Left kidney (tissue), 2 donors: ENCODE results near the gene POLR2L. TPM values are rescaled to one million over a fixed set of nuclear protein-coding genes. Genes with fewer than 3 reads are reported as not detected.

Source experiments
- DNase-seq: peaks from one replicate; pipeline ENCODE4 v3.0.0-alpha.2; 2013
- polyA plus RNA-seq: library from polyadenylated mRNA; unstranded; fragments of 120-200 nt; gene quantifications from one replicate; pipeline ENCODE4 v1.2.1, GENCODE V29; 2013; ENCODE audit not compliant: insufficient read length

The POLR2L gene
- polyA plus RNA-seq, 1 donor: 71.9 TPM

DNA sequence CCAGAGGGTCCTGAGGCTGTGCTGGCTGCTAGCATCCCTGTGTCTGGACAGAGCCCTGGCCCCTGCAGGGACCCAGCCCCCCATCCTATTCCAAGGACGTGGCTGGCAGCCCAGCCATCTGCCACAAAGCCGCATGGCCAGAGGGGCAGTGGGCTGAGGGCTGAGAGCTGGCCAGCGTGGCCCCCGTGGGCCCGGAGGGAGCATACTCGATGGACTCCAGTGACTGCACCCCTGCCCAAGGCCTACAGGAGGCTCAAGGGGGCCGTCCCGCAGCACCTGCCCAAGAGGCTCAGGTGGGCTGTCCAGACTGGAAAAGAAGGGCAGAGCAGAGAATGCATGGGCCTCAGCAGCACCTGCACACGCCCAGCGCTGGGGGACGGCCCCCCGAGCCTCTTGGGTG is 13.5 kb upstream of the POLR2L start:
- no peak for DNase-seq

DNA sequence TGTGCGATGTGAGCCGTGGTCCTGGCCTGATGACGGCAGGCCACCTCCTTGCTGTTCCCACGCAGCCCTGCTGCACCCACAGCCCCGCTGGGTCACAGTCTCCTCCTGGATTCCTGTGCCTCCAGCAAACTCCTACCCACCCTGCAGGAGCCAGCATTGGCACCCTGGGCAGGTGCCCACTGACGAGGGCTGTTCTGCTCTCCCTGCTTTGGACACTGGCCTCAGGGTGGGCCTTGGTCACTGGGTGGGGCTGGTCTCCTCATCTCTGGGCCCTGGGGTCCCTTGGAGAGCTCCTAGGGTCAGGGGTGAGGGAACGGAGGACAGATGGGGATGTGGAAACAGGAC is 13.0 kb upstream of the POLR2L start:
- DNase-seq: no peak

DNA sequence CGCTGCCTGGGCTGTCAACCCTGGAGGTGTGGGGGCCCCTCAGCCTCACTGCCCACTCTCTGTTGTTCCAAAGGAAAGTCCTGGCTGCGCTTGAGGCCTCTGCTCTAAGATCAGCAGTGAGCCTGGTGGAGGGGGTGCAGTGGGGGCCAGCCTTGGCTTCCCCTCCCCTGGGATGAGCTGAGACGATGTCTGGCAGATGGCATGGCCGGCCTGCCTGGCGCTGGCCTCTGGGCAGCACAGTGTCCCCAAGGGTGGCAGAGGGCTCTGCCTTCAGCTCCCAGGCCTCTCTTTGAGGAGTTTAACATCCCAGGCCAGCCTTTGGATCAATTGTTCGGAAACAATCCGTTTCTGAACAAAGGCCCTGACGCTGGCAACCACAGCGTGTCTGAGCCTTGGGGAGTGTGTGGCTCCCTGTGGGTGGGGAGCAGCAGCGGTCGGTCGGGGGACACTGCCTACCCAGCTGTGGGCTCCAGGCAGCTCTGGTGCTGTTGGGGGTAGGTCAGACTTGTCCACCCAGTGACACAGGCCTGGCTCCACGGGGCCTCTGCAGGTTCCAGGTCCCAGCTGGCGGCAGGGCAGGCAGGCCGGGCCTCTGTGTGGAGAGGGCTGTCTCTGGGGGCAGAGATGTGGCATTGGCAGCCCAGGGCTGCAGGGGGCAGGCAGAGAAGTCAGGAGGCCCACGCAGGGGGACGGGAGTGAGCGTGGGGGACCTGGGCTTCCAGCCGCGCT is 12.4 kb upstream of the POLR2L start:
- DNase-seq: no peak

DNA sequence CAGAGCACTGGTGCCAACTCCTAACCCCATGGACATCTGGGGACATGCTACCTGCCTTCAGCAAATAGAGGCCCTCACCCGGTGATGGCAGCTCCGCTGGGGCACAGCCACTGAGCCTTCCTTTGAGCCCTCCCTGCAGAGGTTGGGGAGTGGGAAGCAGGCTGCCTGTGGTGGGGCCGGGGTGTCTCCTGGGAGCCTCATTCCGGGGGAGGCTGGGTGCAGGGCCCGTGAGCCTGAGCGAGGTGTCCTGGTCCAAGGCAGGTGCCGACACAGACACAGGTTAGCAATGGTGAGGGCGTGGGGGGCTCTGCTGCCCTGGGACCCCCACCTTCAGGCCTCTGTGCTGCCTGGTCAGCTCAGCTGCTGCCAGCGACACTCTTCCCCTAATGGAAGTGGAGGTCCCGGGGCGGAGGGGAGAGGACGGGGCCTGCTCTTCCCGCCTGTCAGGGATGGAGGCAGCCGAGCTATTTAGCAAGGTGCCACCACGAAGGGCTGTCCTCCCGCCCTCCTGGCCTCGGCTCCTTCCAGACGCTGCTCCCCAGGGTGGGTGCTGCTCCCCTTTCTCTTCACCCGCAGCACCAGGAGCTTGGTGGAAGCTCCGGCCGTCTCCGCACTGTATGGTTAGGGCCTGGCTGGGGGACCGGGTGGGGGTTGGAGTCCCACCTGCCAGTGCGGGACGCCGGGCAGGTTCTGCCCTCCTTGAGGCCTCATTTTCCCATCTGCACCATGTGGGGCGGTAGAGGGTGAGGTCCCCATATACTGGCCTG is 11.5 kb upstream of the POLR2L start:
- DNase-seq: no peak

DNA sequence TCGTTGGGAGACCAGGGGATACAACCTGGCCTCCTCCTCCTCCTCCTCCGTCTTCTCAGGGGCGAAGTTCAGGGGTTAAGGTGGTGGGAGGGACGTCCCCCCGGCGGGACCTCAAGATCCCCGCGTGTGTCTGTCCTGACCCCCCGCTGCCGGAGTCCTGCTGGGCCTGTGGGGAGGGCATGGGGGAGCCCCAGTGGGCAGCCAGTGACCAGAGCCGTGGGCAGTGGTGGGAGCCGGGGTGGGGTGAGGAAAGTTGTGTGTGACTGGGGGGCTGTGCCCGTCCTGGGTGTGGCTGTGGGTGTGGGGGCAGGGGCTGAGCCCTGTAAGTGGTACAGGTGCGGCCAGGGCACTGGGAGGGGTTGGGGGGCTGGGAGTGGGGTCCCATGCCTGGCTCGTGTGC is 10.4 kb upstream of the POLR2L start:
- no peak for DNase-seq

DNA sequence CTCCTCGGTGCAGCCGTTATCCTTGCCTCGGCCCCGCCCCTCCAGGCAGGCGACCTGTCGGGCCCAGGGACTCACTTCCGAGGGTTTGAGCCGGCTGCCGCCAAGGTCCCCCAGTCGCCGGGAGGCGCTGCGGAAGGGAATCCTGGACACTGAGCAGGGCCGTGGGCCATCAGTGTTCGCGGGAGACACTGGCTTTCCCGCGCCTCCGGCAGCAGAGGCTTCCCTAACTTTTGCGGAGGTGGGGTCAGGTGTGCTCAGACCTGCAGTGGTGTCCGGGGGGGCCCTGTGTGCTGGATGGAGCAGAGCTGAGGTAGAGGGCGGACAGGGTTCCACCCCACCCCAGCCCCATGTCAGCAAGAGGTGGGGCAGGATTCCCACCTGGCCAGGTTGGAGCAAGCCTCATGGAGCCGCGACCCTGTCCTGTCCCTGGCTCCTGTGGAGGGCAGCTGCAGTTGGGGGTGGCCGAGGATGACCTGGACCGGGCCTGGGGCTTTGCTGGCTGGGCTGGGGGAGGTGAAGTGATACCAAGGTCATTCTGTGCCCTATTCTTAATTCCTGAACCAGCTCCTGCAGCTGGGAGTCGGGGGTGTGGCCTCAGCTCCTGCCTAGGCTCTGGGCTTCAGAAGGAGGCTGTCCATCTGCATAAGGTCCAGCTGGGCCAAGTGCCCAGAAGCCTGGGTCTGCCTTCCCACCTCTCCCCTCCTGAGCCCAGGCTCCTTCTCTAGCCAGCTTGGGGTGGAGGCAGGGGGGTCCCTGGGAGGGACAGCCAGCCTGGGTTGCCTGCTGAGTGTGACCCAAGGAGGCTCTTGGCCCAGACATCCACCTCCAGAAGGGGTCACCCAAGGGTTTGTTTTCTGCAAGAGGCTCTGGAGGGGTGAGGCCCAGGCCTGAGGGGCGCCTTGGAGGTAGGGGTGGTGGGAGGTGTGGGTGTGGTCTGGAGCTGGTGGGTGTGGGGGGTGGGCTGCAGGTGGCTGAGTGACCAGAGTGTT is 8.7 kb upstream of the POLR2L start:
- DNase-seq: no peak

DNA sequence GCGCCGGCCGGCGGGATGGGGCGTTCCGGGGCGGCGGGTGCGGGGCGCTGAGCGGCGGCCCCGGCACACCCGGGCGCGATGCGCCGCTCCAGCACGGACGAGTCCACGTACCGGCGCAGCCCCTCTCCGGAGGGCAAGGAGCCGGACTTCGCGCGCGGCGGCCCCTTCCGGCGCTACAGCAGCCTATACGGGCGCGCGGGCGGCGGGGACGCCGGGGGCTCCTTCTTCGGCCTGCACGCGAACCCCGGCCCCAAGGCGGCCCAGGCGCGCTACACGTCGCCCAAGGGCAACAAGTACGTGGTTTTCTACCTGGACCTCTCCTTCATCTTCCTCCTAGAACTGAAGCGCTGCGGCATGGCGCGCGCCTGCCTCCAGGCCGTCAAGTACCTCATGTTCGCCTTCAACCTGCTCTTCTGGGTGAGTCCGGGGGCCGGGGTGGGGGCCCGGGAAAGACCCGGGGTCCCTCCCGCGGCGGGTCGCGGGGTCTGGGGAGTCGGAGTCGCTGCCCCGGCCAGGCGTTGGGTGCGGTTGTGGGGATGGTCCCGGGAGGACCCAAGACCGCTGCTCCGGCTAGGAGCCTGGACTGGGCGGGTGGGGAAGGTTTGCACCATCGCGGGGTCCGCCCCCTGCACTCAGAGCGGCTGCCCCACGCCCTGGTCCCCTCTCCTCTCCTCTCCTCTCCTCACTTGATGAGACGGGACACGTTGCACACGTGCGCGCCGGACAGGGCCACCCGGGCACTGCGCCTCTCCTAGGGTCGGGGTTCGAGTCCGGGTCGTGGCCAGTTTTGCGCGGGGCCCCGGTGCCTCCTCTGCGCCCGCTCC is 7.8 kb upstream of the POLR2L start:
- no peak for DNase-seq

DNA sequence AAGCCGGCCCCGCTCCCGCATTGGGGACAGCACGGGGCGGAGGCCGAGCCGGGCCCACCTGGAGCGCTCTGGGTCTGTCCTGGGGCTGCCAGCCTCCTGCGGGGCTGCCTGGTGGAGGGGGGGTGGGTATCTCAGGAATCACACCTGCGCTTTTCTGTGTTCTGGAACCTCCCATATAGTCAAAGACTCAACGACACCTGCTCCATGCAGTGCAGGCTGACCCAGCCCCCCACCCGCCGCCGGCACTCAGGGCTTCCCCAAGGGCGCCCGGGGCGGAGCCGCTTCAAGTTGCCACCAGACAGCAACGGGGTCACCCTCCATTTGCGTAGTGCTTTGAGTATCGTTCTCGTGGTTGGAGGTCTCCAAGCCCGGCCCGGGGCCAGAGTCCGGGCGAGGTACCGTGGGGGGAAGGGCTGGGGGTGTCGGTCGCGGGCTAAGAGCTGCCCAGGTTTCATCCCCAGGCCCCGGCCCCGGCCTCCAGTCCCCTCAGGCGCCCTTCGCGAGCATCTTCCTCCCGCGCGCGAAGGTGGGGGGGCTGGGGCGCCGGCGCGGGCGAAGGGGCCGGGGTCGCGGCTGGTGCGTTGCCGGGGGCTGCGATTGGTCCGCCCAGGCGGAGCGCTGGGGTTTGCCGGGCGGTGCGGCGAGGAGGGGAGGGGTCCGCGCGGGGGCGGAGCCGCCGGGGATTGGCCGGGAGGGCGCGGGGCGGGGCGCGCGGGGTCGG is 6.9 kb upstream of the POLR2L start:
- no peak for DNase-seq

DNA sequence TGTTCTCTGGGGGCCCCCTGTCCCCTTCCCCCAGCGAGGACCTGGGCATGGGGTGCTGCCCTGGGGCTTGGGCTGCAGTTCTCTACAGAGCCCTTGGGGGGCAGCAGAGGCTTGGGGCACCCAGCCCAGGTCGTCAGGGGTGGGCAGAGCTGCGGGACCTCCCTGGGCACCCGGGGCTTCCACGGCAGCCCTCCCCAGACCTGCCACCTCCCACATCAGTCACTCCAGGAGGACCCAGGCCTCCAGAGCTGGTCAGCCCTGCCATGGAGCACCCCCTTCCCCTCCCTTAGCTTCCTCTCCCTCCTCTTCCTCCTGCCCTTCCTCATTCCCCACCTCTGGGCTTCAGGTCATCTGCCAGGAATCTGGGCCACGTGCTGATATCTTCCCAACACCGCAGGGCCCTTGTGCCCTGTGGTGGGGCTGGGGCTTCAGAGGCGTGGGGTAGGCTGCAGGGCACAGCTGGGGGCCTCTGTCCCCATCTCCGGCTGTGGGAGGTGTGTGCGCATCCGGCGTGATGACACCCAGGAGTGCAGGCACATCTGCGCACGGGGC is 6.1 kb upstream of the POLR2L start:
- DNase-seq: no peak

DNA sequence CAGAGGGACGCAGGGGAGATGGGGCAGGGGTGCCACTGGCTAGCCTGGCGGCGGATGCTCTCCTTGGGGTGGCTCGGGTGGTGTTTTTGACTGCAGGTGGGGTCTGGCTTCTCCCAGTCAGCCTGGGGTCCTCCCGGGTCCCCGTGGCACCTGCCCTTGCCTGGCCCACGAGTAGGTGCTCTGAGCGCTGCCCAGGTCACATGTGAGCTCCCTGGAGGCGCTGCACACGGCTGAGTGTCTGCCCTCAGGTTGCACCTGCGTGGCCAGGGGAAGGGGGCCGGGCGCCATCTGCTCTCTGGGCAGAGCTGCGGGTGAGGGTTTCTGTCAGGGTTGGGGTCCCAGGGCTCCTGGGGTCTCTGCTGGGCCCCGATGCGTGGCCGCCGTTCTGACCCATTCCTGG is 5.5 kb upstream of the POLR2L start:
- DNase-seq: no peak

DNA sequence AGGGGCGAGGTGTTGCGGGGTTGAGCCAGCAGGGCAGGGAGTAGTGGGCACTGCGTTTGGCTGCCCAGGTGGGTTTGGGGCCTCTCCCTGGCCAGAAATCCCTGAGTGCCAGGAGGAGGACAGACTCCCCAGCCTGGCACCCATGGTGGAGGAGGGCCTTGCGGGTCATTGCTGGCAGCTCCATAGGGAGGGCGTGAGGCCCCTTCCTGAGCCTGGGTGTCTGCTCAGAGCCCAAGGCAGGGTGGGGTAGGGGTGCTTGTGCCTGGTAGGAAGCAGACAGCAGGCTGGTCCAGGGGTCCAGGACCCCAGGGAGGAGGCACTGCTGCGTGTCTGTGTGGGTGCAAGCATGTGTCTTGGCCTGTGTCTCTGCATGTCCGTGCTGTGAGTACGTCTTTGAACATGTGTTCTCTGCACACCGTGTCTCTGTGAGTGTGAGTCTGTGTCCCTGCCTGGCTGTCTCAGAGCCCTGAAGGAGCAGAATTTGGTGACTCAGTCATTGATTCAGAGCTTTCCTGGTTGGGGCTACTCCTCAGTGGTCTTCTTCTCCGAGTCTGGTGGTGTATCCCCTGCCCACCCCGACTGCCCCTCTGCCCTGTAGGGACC is 4.3 kb upstream of the POLR2L start:
- DNase-seq: no peak

DNA sequence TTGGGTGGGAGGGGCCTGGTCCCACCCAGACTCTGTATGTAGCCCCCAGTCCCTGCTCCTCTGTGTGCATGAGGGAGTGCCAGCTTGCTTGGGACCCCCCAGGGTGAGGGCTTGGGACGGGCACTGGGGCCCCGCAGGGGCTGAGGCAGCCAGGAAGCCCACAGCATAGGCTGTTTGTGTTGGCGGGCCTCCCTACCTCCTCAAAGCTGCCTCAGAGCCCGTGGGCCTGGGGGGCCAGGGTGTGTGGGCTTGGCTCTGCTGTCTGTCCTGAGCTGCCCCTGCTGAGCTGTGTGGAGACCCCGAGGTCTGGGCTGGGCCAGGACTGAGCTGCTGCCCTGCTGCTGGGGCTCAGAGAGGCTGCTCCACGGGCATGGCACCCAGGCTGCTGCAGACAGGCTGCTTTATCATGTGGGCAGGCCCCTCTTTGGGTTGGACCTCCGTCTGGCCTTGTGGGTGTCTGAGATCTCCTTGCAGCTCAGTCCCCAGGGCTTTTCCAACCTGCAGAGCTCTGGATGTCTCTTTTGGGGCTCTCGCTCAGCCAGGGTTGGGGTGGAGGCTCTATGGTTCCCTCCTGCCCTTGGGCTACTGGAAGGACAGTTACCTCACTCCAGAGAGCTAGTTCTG is 3.7 kb upstream of the POLR2L start:
- no peak for DNase-seq

DNA sequence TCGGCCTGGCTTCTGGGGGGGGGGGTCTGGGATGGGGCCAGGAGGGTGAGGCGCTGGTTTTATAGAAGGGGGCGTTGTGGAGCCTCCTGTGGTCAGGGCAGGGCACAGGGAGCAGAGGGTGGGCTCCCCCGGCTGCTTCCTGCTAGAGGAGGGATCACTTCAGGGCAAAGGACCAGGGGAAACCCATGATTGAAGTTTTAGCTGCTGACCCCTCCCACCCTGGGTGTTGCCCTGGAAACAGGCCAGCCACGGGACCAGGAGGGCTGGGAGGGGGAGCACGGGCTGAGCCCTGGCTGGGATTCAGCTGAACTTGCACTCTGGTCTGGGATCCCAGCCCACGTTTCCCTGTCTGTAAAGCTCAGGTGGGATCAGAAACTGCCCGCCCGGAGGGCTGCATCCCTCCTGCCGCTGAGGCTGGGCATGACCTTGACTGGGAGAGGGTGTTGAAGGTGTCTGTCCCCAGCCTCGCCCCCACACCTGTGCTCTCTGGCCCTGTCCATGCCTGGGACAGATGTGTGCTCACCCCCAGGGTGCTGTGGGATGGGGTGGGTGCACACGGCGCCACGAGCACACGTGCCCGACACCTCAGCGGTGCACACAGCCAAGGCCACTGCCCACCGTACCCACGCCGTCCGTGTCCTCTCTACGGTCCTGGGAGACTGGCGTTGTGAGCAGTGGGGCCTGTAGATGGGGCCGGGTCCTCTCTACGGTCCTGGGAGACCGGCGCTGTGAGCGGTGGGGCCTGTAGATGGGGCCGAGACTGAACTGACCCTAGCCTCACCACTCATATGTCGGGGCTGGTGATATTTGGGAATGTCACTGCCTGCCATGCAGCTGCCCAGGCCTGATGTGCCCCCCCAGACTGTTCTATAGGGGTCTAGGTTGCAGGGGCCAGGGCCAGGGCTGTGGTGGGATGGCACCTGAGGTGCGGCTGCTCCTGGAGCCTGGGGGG is 2.6 kb upstream of the POLR2L start:
- DNase-seq: peak; percentile 85

DNA sequence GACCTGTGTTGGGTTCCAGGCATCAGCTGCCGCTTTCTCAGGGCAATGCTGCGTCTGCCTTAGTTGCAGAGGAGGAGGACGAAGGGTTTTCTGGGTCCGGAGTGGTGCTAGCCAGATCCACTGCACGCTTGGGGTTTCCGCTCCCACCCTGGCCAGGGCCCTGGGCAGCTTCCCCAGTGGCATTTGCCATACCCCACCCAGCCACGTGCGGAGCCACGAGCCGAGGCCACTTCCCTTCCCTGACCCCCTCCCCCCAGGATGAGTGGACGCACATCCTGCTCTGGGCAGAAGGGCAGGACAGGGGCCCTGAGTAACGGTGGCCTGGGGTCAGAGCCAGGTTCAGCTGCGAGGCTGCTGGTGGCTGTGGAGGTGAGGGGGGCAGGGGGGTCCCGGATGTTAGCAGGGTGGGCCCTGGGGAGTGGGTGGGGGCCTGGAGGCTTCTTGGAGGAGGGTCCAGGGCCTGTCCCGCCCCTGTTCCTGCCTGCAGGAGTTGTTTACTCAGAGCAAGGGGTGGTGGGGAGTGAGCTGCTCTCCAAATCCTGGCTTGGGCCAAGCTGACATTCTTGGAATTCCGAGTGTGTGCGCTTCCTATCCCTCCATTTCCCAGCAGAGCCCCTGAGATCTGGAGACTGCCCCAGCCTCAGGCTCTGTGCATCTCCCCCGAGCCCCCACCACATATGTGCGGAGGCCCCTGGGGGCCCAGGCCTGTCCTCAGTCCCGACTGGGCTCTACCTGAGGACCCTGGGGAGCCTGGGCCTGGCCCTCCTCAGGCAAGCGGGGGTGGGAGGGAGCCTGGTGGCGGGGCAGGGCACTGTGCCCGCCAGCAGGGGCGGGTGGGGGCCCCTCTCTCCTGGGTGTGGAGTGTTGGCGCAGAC is 1.7 kb upstream of the POLR2L start:
- peak; percentile 70 for DNase-seq

DNA sequence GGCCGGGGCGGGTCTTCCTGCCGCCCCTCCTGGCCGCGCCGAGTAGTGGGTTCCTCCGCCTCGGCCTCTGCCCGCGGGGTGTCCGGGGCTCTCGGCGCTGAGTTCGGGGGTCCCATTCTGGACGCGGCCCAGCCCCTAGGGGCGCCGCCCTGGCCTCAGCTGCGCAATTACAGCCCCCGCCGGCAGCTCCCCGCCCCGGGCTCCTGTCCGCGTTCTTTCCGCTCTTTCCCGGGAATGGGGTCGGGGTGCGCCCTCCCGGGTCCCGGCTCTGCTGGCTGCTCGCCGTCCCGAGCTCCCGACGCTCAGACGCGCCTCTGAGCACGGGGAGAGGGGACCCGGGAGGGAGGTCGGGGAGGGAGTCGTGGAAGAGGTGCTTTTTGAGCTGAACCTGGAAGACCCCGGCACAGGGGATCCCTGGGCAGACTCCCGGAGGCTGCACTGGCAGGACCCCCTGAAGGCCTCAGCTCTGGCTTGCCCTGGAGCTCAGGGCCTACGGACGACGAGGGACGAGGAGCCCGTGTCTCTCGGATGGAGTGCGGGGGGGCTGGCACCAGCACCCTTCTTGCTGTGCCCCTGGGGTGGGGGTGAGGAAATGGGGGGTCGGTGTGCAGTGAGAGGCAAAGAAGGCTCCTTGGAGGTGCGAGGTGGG is 881 bp upstream of the POLR2L start:
- DNase-seq: no peak

DNA sequence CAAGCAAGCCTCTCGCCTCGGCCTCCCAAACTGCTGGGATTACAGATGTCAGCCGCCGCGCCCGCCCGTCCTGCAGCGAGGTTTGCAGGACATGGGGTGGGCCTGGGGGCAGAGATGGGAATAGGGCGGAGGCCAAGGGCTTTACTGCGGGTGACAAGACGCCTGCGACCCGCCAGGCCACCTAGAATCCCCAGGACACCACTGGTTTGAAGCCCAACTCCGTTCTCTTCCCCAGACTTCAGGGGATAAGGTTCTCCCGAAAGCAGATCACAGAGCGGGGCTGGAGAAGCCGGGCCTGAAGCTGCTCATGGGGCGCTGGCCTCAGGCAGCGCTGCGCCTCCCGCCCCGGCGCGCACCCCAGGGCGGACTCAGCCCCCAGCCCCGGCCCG is 354 bp downstream of the POLR2L start:
- DNase-seq: no peak
